Stimulated activated CD4-positive, alpha-beta T cell treated with anti-CD3 and anti-CD28 coated beads, Interleukin-12 subunit alpha, Interleukin-12 subunit beta, amount 100 ng/mL, for 4 hours (primary cell): ENCODE measurements around the gene TWIST2.

Experiments
- DNase-seq: peaks from one replicate; pipeline ENCODE4 v3.0.0-alpha.2; 2020

The TWIST2 gene

GRCh38 chr2:238943338-238944067 lies 95.6 kb downstream of the TWIST2 start:
- no peak for DNase-seq

GRCh38 chr2:238945433-238946150 lies 97.7 kb downstream of the TWIST2 start:
- DNase-seq = no peak

- no peak for DNase-seq
Measured at GRCh38 chr2:238946318-238947242, 98.7 kb downstream of the TWIST2 start.

GRCh38 chr2:238947243-238947760 lies 99.4 kb downstream of the TWIST2 start:
- no peak for DNase-seq

GRCh38 chr2:238947920-238948710 lies 100.2 kb downstream of the TWIST2 start:
- DNase-seq = no peak

GRCh38 chr2:238948765-238949641 lies 101.1 kb downstream of the TWIST2 start:
- no peak for DNase-seq

GRCh38 chr2:238949710-238950345 lies 101.9 kb downstream of the TWIST2 start:
- no peak for DNase-seq

GRCh38 chr2:238950551-238950950 lies 102.7 kb downstream of the TWIST2 start:
- no peak for DNase-seq

GRCh38 chr2:238952261-238952919 lies 104.5 kb downstream of the TWIST2 start:
- no peak for DNase-seq

GRCh38 chr2:238954841-238955591 lies 107.1 kb downstream of the TWIST2 start:
- DNase-seq = no peak

GRCh38 chr2:238955648-238956531 lies 108.0 kb downstream of the TWIST2 start:
- DNase-seq = no peak

- no peak for DNase-seq
Measured at GRCh38 chr2:238956676-238957075, 108.8 kb downstream of the TWIST2 start.
